Cerebellar nuclear complex (tissue), 1 donor: ENCODE data around the gene ADGRG1.
"Not testable (repeated sequence)": the region's sequence is repeated elsewhere in the genome, so short reads cannot be mapped to it uniquely, and the experiment has no call there.

Experiments
- DNase-seq, 2 experiments: peaks; one replicate each; lab custom pipeline; 2025; lab: John Stamatoyannopoulos, UW

ADGRG1 gene

DNA sequence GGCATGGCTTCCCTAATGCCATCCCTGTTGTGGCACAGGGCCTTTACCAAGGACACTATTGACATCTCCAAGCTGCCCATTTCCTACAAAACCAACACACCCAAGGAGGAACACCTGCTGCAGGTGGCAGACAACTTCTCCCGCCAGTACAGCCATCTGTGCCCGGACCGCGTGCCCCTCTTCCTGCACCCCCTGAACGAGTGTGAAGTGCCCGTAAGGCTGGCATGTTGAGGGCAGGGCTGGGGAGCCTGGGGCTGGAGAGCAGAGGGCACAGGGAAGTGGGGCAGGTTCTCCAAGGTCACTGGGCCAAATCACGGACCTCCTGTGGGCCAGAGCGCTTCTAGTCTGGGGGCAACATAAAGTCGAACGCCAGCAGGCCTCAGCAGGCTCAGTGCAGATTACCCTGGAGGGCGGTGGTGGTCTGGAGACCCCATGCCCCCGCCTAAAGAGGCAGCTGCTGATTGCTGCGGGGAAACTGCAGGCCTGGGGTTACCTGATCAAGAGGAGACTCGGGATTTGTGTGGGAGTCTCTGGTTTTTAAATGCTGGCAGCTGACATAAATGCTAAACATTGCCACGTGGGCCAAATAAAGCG, 70.5 kb downstream of the ADGRG1 start:
- no peak for DNase-seq

DNA sequence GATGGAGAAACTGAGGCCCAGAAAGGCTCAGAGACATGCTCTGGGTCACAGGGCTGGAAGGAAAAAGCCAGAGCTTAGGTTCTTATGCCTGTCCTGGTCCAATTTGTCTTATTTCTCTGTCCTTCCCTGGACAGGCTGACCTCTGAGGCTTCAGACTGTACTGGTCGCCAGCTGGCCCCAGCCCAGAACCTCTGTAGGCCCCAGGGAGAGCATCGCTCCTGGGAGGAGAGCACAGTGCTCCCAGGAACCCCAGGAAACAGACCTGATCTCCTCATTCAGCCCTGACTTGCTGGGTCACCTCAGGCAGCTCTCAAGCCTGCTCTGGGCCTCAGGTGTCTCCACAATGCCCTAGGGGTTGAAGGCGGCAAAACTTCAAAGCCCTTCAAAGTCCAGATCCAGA, 71.1 kb downstream of the ADGRG1 start:
- no peak for DNase-seq

DNA sequence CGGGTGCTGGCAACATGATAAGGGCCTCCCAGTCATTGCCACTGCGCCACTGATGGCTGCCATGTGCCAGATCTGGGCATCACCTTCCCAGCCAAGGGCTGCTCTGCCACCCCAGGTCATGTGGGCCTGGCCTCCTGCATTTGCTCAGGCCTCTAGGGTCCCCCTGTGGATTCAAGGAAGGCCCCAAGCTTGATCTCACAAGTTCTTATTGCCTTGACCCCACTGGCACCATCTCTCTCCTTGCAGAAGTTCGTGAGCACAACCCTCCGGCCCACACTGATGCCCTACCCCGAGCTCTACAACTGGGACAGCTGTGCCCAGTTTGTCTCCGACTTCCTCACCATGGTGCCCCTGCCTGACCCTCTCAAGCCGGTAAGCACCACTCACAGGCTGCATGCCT, 71.5 kb downstream of the ADGRG1 start:
- DNase-seq: no peak

DNA sequence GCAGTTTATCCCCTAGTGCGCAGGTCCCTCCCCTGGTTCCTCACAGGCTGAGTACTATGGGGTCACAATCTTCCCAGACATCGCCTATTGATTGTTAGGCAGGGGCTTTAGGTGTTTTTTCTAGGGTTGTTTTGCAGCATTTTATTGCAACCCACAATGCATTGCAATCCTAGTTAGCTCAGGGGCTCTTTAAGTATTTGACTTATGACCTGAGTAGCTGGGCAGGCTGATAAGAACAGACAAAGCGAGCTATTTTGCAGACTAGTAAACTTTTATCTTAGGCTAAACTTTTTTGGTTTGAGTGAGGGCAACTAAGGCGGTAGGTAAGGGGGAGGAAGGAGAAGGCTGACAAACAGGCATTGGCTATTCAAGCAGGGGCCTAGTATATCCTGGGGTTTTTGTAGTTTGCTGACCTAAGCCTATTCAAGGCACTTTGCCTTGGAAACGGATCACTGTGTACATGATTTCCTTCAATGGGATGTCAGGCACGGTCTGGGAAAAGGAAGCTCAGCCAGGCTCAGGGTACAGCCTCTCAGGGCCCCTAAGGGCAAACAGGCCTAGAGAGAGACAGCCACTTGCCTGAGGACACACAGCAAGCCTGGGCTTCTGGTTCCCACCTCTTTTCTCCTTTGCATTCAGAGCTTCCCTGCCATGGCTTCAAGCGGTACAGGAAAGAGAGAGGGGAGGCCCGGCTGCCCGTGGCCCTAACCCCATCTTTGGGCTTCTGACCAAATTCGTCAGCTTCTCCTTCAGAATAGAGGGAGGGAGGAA, 72.5 kb downstream of the ADGRG1 start:
- no peak for DNase-seq

DNA sequence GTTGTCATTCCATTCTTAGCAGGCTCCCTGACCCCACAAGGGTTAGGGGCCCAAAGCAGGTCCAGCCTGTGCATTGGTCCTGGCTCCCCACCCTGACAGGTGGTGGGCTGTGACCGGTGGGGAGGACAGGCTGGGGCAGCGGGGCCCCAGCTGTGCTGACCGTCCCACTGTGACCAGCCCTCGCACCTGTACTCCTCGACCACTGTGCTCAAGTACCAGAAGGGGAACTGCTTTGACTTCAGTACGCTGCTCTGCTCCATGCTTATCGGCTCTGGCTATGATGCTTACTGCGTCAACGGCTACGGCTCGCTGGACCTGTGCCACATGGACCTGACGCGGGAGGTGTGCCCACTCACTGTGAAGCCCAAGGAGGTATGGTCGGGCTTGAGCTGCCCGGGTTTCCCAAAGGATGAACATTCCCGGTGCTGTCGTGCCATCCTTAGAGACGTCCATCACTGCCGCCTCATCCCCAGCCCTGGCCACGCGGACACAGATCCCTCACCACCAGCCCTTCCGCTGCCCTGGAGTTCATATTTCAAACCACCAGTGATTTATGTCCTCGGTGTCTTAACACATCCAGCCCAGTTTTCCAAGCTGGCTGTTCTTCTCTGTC, 73.4 kb downstream of the ADGRG1 start:
- no peak for DNase-seq

DNA sequence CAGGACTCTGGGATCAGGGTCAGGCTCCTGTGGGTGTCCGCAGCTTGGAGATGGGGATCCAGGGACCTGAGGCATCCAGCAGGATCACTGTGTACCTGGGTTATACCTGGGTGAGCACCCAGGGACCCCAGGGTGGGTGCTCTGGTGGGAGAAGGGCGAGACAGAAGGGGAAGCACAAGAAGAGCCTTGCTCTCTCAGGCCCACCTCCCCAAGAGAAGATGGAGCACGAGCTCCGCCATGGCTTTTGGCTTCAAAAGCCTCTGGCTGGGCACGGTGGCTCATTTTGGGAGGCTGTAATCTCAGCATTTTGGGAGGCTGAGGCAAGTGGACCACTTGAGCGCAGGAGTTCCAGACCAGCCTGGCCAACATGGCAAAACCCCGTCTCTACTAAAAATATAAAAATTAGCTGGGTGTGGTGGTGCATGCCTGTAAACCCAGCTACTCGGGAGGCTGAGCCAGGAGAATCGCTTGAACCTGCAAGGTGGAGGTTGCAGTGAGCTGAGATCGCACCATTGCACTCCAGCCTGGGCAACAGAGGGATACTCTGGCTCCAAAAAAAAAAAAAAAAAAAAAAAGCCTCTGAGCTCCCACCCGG, 75.1 kb downstream of the ADGRG1 start:
- no peak for DNase-seq

DNA sequence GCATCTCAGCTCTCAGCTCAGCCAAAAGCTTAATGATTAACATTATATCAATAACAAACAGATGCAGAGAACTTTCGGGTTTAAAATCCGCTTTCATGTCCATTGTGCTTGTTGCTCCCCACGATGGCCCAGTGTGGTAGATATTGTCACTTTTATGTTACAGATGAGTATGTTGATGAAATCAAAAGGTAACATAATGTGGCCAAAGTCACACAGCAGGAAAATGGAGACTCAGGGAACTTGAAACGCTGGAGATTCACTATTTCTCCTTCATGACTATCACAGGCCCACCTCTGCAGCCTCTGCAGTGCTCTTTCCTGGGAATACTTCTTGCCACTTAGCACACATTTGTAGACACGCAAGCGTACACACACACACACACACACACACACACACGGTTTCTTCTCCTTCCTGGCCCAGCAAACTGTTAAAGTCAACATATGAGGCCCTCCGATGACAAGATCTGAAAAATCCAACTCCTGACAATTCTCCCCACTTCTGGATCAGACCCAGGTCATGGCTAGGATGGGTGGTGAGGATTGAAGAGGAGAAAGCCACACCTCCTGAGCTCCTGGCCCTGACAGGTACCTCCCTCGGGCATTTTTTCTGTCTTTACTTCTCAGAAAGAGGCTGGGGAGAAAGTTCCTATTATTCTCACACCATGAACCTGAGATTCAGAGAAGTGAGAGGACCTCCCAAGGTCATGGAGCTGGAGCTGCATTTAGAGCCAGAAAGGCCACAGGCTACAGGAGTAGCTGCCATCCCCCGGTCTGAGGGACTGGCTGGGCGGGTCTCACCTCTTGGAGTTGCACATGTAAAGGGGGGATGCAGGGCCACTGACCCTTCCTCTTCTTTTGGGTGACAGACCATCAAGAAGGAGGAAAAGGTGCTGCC, 75.8 kb downstream of the ADGRG1 start:
- DNase-seq: no peak

DNA sequence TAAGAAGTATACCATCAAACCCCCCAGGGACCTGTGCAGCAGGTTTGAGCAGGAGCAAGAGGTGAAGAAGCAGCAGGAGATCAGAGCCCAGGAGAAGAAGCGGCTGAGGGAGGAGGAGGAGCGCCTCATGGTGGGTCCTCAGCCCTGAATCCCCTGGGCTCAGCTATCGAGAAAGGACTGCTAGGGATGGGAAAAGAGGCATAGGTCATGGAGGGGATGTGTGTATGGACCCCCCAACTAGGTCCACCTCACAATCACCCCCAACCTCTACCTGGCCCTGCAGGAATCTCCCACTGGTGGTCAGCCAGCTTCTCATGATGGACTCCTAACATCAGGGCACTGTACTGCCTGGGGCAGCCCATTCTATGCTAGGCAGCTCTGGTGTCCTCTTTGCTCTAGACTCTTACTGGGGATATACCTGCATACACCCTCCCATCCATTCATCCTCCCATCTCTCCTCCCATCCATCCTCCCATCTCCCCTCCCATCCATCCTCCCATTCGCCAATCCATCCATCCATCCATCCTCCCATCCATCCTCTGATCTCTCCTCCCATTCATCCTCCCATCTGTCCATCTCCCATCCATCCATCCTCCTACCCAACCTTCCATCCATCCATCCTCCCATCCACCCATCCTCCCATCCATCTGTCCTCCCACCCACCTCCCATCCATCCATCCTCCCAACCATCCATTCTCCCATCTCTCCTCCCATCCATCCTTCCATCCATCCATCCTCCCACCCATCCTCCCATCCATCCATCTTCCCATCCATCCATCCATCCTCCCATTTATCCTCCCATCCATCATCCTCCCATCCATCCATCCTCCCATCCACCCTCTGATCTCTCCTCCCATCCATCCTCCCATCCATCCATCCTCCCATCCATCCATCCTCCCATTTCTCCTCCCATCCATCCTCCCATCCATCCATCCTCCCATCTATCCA, 76.7 kb downstream of the ADGRG1 start:
- no peak for DNase-seq

DNA sequence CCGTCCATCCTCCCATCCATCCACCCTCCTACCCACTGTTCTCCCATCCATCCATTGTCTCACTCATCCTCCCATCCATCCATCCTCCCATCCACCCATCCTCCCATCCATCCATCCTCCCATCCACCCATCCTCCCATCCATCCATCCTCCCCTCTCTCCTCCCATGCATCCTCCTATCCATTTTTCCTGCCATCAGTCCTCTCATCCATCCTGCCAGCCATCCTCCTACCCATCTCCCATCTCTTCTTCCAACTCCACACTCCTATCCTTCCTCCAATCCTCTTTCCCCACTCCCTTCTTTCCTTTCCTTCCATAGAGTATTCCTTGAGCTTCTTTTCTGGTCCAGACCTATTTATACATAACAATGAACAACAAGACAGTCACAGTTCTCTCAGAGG, 78.3 kb downstream of the ADGRG1 start:
- no peak for DNase-seq

DNA sequence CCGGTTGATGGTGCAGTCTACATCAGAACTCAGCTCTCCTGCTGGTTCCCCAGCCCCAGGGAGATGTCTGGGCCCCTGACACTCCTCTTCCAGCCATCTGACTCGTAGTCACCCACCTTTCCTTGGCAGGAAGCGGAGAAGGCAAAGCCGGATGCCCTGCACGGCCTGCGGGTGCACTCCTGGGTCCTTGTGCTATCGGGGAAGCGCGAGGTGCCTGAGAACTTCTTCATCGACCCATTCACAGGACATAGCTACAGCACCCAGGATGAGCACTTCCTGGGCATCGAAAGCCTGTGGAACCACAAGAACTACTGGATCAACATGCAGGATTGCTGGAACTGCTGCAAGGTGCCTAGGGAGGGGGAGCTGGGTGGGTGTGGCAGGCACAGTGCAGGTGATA, 78.9 kb downstream of the ADGRG1 start:
- DNase-seq: no peak

DNA sequence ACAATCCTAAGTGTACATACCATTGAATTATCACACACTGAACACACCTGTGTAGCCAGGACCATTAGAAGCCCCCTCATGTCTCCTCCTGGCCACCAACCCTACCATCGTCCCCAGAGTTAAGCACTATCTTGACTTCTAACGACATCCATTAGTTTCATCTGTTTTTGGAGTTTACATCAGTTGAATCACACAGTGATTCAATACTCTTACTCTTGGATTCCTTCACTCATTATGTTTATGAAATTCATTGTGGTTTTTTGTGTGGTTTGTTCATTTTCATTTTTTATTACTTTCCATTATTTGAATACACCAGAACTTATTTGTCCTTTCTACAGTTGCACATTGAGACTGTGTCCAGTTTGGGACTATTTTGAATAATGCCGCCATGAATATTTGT, 79.7 kb downstream of the ADGRG1 start:
- DNase-seq: no peak

DNA sequence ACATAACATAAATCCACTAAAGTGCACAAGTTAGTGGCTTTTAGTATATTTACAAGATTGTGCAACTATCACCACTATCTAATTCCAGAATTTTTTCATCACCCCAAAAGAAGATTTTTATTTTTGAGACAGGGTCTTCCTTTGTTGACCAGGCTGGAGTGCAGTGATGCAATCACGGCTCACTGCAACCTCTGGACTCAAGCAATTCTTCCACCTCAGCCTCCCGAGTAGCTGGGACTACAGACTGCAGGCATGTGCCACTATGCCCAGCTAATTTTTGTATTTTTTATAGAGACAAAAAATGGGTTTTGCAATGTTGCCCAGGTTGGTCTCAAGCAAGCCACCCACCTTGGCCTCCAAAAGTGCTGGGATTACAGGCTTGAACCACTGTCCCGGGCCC, 81.2 kb downstream of the ADGRG1 start:
- DNase-seq: no peak

DNA sequence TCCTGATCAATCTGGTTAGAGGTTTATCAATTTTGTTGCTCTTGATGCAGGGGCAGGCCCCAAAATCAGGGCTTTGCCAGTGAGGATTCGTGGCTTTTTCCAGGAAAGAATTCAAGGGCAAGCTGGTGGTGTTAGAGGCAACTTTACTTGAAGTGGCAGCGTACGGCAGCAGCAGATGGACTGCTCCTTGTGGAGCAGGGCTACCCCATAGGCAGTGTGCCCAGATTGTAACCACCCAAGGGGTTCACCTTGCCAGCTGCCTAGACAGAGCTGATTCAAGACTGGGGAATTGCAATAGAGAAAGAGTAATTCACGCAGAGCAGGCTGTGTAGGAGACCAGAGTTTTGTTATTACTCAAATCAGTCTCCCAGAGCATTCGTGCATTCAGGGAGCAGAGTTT, 82.9 kb downstream of the ADGRG1 start:
- no peak for DNase-seq

DNA sequence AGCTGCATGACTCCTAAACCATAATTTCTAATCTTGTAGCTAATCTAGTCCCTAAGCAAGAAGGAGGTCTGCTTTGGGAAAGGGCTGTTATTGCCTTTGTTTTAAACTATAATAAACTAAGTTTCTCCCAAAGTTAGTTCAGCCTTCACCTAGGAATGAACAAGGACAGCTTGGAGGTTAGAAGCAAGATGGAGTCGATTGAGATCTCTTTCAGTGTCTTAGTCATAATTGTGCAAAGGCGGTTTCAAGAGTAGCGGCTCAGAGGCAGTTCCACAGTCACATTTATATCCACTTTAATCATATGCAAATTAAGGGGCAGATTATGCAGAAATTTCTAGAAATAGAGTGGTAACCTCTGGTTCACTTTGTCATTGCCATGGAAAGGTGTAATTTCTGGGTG, 83.6 kb downstream of the ADGRG1 start:
- DNase-seq: no peak

DNA sequence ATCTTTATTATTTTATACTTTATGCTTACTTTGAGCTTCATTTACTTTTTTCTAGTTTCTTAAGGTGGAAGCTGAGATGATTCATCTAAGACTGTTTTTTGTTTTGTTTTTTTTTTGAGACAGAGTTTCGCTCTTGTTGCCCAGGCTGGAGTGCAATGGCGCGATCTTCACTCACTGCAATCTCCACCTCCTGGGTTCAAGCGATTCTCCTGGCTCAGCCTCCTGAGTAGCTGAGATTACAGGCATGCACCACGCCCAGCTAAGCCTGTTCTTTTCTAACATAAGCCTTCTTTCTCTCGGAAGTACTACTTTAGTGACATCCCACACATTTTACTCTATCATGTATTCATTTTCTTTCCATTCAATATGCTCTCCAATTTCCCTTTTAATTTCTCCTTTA, 84.1 kb downstream of the ADGRG1 start:
- DNase-seq: not testable (repeated sequence)

DNA sequence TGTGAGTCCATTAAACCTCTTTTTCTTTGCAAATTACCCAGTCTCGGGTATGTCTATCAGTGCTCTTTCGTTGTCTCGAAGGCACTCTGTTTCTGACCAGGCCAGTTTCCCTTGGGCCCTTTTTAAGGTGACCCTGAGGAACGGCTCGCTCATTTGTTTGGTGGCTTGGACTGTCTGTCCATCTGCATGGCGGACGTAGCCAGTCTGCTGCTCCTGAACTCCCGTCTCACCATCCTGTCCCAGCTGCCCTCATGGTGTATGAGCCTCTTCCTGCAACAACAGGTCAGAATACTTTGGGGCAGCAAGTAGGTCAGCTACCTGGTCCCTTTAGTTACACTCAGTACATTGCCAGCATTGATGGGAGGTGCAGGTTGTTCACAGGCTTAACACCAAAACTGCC, 85.2 kb downstream of the ADGRG1 start:
- DNase-seq: no peak

DNA sequence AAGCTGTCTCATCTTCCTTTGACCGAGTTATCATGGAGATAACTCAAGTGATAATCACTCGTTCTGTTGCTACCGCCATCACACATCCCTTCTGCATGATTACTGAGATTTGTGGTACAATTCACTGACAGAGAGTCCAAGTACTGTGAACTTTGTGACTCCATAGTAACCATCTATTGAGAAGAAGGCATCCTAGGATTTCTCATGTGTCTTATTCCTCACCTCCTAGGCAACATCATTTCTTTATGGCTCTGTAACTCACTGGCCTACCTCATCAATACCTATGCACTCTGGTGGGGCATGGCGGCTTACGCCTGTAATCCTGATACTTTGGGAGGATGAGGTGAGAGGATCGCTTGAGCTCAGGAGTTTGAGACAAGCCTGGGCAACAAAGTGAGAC, 85.6 kb downstream of the ADGRG1 start:
- no peak for DNase-seq
